Endothelial cell of umbilical vein (primary cell): ENCODE data around the gene YWHAH. TPM values are rescaled to one million over a fixed set of nuclear protein-coding genes. Genes with fewer than 3 reads are reported as not detected.

Experiments used
- BruUV-seq: library from RNA; stranded (reverse); fragments of 400-500 nt; replicated peaks from 2 replicates; lab custom pipeline; 2021; lab: Mats Ljungman, UMichigan
- CTCF ChIA-PET: fragments of 300-600, 350-600 bp; sonication (Branson Sonifier 250); formaldehyde crosslinking; loops from one replicate; lab custom pipeline; 2021; ENCODE audit warnings: antibody characterized with exemption, inconsistent platforms; lab: Charles Lee
- POLR2A ChIA-PET: fragments of 300-600, 350-600 bp; sonication (Branson Sonifier 250); formaldehyde crosslinking; loops from one replicate; lab custom pipeline; 2021; ENCODE audit warnings: antibody characterized with exemption, inconsistent platforms; lab: Charles Lee
- DNase-seq: peaks from one replicate; pipeline ENCODE4 v3.0.0-alpha.2; 2011; ENCODE audit warnings: low read depth, low spot score
- FAIRE-seq: peaks from 2 replicates; lab custom pipeline; 2011; peaks lifted over from hg19 to GRCh38; lab: Jason Lieb, UNC
- H2AFZ ChIP-seq: 2 replicates; pipeline ENCODE4 v1.6.0; 2012; ENCODE audit warnings: low read depth, low read length, control low read depth, inconsistent platforms
- H3K27ac ChIP-seq: 2 replicates; pipeline ENCODE4 v1.5.1; 2011; ENCODE audit warnings: low read depth, mild to moderate bottlenecking, control low read depth, low read length, moderate library complexity; ENCODE audit not compliant: insufficient read depth
- H3K27me3 ChIP-seq, 2 experiments: 2 replicates each; pipeline versions ENCODE4 v1.6.0 to v1.6.1; 2011; ENCODE audit warnings: low read length in 2 of 2, mixed read lengths in 1 of 2; ENCODE audit not compliant: control insufficient read depth in 2 of 2, insufficient read depth in 2 of 2
- H3K36me3 ChIP-seq, 2 experiments: 2 replicates in 1 of 2; 3 replicates in 1 of 2; pipeline ENCODE4 v1.5.1; 2011; ENCODE audit warnings: low read length in 2 of 2, mild to moderate bottlenecking in 1 of 2, moderate library complexity in 1 of 2; ENCODE audit not compliant: control insufficient read depth in 2 of 2, insufficient read depth in 2 of 2; ENCODE audit errors: extremely low read depth in 1 of 2
- H3K4me1 ChIP-seq: 3 replicates; pipeline ENCODE4 v1.5.1; 2011; ENCODE audit warnings: mild to moderate bottlenecking, low read length; ENCODE audit not compliant: control insufficient read depth, insufficient read depth; ENCODE audit errors: extremely low read depth
- H3K4me2 ChIP-seq: 2 replicates; pipeline ENCODE4 v1.6.1; 2011; ENCODE audit warnings: low read length, control low read depth, mixed read lengths; ENCODE audit not compliant: insufficient read depth
- H3K4me3 ChIP-seq, 3 experiments: fragments of 200-600 bp in 1 of 3; sonication (generic), shearing (Covaris generic) in 1 of 3; replicated peaks in 1 of 3; 2 replicates each; pipeline ENCODE4 v1.5.1; 2011 to 2016; ENCODE audit warnings: control low read depth in 3 of 3, low read length in 3 of 3, mild to moderate bottlenecking in 2 of 3, inconsistent platforms in 1 of 3, low read depth in 1 of 3, moderate library complexity in 1 of 3; ENCODE audit not compliant: insufficient read depth in 1 of 3
- H3K79me2 ChIP-seq: 2 replicates; pipeline ENCODE4 v1.6.0; 2012; ENCODE audit warnings: low read length, inconsistent platforms; ENCODE audit not compliant: control insufficient read depth, insufficient read depth
- H3K9ac ChIP-seq: replicated peaks from 2 replicates; pipeline ENCODE3; 2011; ENCODE audit warnings: low read length, control low read depth; ENCODE audit not compliant: insufficient read depth; ENCODE audit errors: extremely low read depth
- H3K9me1 ChIP-seq: replicated peaks from 3 replicates; pipeline ENCODE4 v1.6.0; 2011; ENCODE audit warnings: mild to moderate bottlenecking, low read length; ENCODE audit not compliant: control insufficient read depth, insufficient read depth; ENCODE audit errors: extremely low read depth
- H3K9me3 ChIP-seq: replicated peaks from 2 replicates; pipeline ENCODE4 v1.5.1; 2012; ENCODE audit warnings: low read length, inconsistent platforms; ENCODE audit not compliant: control insufficient read depth, insufficient read depth
- H4K20me1 ChIP-seq: replicated peaks from 2 replicates; pipeline ENCODE3; 2011; ENCODE audit warnings: mild to moderate bottlenecking, low read length; ENCODE audit not compliant: control insufficient read depth, insufficient read depth; ENCODE audit errors: extremely low read depth
- JUN ChIP-seq: IDR thresholded peaks from 2 replicates; pipeline ENCODE4 v1.6.1; 2011; ENCODE audit warnings: borderline replicate concordance, low read depth; ENCODE audit not compliant: insufficient read length, insufficient read depth
- POLR2A ChIP-seq: IDR thresholded peaks from 2 replicates; pipeline ENCODE4 v1.6.1; 2012; ENCODE audit warnings: low read depth, mild to moderate bottlenecking, control low read depth, low read length
- dilution Hi-C: fragments of 300-500 bp; cut with MboI; formaldehyde crosslinking; loops from one replicate; pipeline ENCODE4 v1.15.0; 2019; ENCODE audit warnings: low sequenced_read_pairs; ENCODE audit not compliant: extremely low pct_ligation_motif_present
- intact Hi-C: fragments of 100-400 bp; cut with micrococcal nuclease; formaldehyde crosslinking; loops from one replicate; pipeline ENCODE4 v1.10.0; 2022
- polyA plus RNA-seq, 4 experiments: library from polyadenylated mRNA; depleted of rRNA in 3 of 4; stranded (reverse) in 3 of 4; unstranded in 1 of 4; fragments of >200 nt; gene quantifications; 2 replicates each; pipeline versions ENCODE4 v1.2.1 to v1.2.3, GENCODE V29; 2011 to 2012; ENCODE audit warnings: missing spikeins in 1 of 4
- total RNA-seq: library from RNA; stranded (reverse); gene quantifications from 2 replicates; pipeline ENCODE4 v1.2.3, GENCODE V29; 2021
- TF ChIP-seq, protein P1 (sequence below), 2 donors: IDR thresholded peaks; 1 replicate in 1 of 2; 2 replicates in 1 of 2; pipeline ENCODE4 v1.5.1; 2011; ENCODE audit warnings: low read length in 2 of 2, mild to moderate bottlenecking in 2 of 2, moderate library complexity in 2 of 2, control low read depth in 1 of 2, inconsistent platforms in 1 of 2, low read depth in 1 of 2; ENCODE audit not compliant: insufficient read depth in 1 of 2; ENCODE audit errors: extremely low read depth in 1 of 2

YWHAH gene
- total and polyA plus RNA-seq, 2 donors (not counting 3 experiments of a cell fraction or from before 2014, with no cell fraction given), result 73.6 to 170 TPM

DNA sequence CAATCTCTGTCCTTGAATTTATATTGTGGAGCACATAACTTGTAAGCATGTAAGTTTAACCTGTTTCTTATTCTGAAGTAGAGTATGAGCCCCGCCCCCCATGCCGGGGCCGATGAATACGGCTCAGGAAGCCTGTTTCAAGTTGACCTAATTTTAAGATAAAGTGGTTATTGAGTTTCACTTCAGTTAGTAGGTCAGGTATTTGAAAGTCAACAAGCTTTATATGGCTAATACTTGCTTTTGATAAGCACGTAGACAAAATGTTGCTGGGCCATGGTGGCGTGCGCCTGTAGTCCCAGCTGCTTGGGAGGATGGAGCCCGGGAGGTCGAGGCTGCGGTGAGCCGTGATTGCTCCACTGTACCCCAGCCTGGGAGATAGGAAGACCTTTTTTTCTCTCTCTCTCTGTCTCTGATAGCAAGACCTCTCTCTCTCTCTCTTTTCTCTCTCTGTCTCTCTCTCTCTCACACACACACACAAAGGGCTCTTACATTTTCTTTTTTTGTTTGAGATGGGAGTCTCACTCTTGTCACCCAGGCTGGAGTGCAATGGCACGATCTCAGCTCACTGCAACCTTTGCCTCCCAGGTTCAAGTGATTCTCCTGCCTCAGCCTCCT lies 14.4 kb downstream of the YWHAH start:
- DNase-seq (no peak), FAIRE-seq (no peak)
- Histone ChIP-seq H3K9ac (no peak overlapping the region), H2AFZ (no peak overlapping the region), H3K4me3 (no peak overlapping the region), H3K9me1 (no peaks in the 10 kb centered on the region), H3K36me3 (peaks cover 6 to 12% of the 10 kb centered on the region in 2 experiments), H3K79me2 (peaks cover 31% of the 10 kb centered on the region), H3K27ac (no peak overlapping the region), H3K4me2 (no peak overlapping the region), H4K20me1 (peaks cover 6% of the 10 kb centered on the region), H3K4me1 (peaks cover 15% of the 10 kb centered on the region), H3K9me3 (no peaks in the 10 kb centered on the region), H3K27me3 (peaks cover 0 to 4% of the 10 kb centered on the region in 2 experiments)
- CTCF ChIA-PET, result interaction anchor here (1.3 kb wide), 1 partner anchor 12 kb away, joined by 6 read pairs; no protein-coding TSS in a partner anchor
- no peak for TF ChIP-seq POLR2A
- BruUV-seq, result no TSS peak
- intact Hi-C loops, result no loop called here
- dilution Hi-C loops, result loop anchor here (10.0 kb wide), 1 partner anchor 204 kb away; the partner anchor contains the start of genes DEPDC5 and PRR14L
- POLR2A ChIA-PET, result no interaction called here

DNA sequence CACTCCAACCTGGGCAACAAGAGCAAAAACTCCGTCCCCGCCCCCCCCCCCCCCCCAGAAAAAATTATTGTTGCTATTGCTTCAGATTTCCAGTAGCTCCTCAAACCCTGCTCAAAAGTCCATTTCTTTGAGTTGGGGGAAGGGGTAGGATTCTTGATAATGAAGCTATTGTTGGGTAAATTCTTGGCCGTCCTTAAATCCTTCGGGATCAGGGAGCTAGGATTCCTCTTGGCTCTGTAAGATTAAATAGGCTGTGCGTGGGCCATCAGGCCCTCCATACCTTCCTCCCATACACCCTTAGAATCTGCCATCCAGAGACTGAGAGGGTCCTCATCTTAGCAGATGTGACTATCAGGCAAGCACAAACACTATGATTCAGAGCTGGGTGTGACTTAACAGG lies 16.4 kb downstream of the YWHAH start:
- dilution Hi-C loops, result no loop called here
- H4K20me1 ChIP-seq, result peaks cover 2% of the 10 kb centered on the region
- H3K9me1 ChIP-seq, result no peaks in the 10 kb centered on the region
- H3K36me3 ChIP-seq, result peaks cover 6 to 12% of the 10 kb centered on the region in 2 experiments
- CTCF ChIA-PET, result interaction anchor here (1.0 to 3.3 kb wide), 6 partner anchors 8 to 404 kb away, joined by 3 to 21 read pairs (median 4); no protein-coding TSS in a partner anchor
- H3K4me2 ChIP-seq, result no peak overlapping the region
- H3K9me3 ChIP-seq, result no peaks in the 10 kb centered on the region
- intact Hi-C loops, result no loop called here
- POLR2A ChIA-PET, result interaction anchor here (0.6 kb wide), 1 partner anchor 14 kb away, joined by 3 read pairs; no protein-coding TSS in a partner anchor
- no TSS peak for BruUV-seq
- no peak overlapping the region for H3K9ac ChIP-seq
- H3K4me3 ChIP-seq, result no peak overlapping the region
- H3K27ac ChIP-seq, result no peak overlapping the region
- H3K27me3 ChIP-seq, result peaks cover 0 to 4% of the 10 kb centered on the region in 2 experiments
- FAIRE-seq, result no peak
- H2AFZ ChIP-seq, result no peak overlapping the region
- TF ChIP-seq, protein P1, sequence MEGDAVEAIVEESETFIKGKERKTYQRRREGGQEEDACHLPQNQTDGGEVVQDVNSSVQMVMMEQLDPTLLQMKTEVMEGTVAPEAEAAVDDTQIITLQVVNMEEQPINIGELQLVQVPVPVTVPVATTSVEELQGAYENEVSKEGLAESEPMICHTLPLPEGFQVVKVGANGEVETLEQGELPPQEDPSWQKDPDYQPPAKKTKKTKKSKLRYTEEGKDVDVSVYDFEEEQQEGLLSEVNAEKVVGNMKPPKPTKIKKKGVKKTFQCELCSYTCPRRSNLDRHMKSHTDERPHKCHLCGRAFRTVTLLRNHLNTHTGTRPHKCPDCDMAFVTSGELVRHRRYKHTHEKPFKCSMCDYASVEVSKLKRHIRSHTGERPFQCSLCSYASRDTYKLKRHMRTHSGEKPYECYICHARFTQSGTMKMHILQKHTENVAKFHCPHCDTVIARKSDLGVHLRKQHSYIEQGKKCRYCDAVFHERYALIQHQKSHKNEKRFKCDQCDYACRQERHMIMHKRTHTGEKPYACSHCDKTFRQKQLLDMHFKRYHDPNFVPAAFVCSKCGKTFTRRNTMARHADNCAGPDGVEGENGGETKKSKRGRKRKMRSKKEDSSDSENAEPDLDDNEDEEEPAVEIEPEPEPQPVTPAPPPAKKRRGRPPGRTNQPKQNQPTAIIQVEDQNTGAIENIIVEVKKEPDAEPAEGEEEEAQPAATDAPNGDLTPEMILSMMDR (IDR thresholded peaks at IDR 0.05; ENCODE audit: extremely low read depth in 1 of 2, insufficient read depth in 1 of 2, low read depth in 1 of 2, low read length in 2 of 2), result no peak
- no peak for TF ChIP-seq JUN
- DNase-seq, result no peak
- H3K79me2 ChIP-seq, result peaks cover 11% of the 10 kb centered on the region
- no peaks in the 10 kb centered on the region for H3K4me1 ChIP-seq
